ENCODE measurements around the gene C1orf94. TPM values are rescaled to one million over a fixed set of nuclear protein-coding genes. Genes with fewer than 3 reads are reported as not detected.
"Not testable (repeated sequence)": the region's sequence is repeated elsewhere in the genome, so short reads cannot be mapped to it uniquely, and the experiment has no call there.

The C1orf94 gene
- total RNA-seq, 1 donor from 2014 or later = 0.37 TPM

GRCh38 chr1:34175744-34176143 lies 963 bp upstream of the C1orf94 start:
- H3K27me3 Mint-ChIP-seq (ENCODE audit: insufficient read depth, low read depth) = peaks cover 2% of the 10 kb centered on the region
- Histone ChIP-seq H3K4me2 (no peak overlapping the region), H3K27me3 (peaks cover 31% of the 10 kb centered on the region), H3K4me3 (no peak overlapping the region), H3K9me3 (ENCODE audit: low read depth) (no peaks in the 10 kb centered on the region), H3F3A (ENCODE audit: low read depth) (no peaks in the 10 kb centered on the region), H3K27ac (no peak overlapping the region), H3K79me2 (ENCODE audit: low read depth) (no peaks in the 10 kb centered on the region), H4K20me1 (ENCODE audit: low read depth) (peaks cover 4% of the 10 kb centered on the region), H3K4me1 (no peaks in the 10 kb centered on the region), H3K36me3 (no peaks in the 10 kb centered on the region), H3K9ac (no peak overlapping the region), H2AFZ (replicated peaks) (no peak overlapping the region)
- H3K4me3 Mint-ChIP-seq = no peak overlapping the region
- no peak overlapping the region for H3K27ac Mint-ChIP-seq
- DNase-seq (ENCODE audit: low spot score) = no peak
- no peaks in the 10 kb centered on the region for H3K9me3 Mint-ChIP-seq
- H3K36me3 Mint-ChIP-seq = no peaks in the 10 kb centered on the region
- TF ChIP-seq EZH2 (IDR thresholded peaks at IDR 0.05) = no peak
- no peak for TF ChIP-seq EZH2phosphoT487 (IDR thresholded peaks at IDR 0.05)
- TF ChIP-seq, protein P1, sequence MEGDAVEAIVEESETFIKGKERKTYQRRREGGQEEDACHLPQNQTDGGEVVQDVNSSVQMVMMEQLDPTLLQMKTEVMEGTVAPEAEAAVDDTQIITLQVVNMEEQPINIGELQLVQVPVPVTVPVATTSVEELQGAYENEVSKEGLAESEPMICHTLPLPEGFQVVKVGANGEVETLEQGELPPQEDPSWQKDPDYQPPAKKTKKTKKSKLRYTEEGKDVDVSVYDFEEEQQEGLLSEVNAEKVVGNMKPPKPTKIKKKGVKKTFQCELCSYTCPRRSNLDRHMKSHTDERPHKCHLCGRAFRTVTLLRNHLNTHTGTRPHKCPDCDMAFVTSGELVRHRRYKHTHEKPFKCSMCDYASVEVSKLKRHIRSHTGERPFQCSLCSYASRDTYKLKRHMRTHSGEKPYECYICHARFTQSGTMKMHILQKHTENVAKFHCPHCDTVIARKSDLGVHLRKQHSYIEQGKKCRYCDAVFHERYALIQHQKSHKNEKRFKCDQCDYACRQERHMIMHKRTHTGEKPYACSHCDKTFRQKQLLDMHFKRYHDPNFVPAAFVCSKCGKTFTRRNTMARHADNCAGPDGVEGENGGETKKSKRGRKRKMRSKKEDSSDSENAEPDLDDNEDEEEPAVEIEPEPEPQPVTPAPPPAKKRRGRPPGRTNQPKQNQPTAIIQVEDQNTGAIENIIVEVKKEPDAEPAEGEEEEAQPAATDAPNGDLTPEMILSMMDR (IDR thresholded peaks at IDR 0.05) = no peak
- H3K4me1 Mint-ChIP-seq = no peaks in the 10 kb centered on the region

DNA sequence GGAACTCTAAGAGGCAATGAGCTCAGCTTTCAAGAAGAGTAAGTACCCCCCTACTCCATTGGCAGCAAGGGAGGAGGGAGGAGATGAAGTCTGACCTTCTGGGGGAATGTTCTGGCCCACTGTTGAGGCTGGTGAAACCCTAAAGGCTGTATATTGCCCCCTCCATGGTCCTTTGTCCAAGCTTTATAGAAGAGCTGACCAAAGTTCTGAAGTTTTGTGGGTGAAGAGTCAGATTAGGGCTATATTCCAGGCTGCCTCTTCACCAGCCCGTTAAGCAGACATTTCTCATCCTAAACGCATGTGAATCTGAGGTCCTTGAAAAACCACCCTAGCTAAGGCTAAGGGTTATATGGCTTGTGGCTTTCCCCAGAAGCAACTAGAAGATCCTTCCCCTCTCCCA lies 1.4 kb downstream of the C1orf94 start:
- Histone ChIP-seq H3K4me2 (no peak overlapping the region), H2AFZ (replicated peaks) (no peak overlapping the region), H3K79me2 (ENCODE audit: low read depth) (no peaks in the 10 kb centered on the region), H3K27ac (no peak overlapping the region), H4K20me1 (ENCODE audit: low read depth) (peaks cover 4% of the 10 kb centered on the region), H3K9me3 (ENCODE audit: low read depth) (no peaks in the 10 kb centered on the region), H3F3A (ENCODE audit: low read depth) (no peaks in the 10 kb centered on the region), H3K4me1 (no peaks in the 10 kb centered on the region), H3K4me3 (no peak overlapping the region), H3K27me3 (peaks cover 31% of the 10 kb centered on the region), H3K9ac (no peak overlapping the region), H3K36me3 (no peaks in the 10 kb centered on the region)
- peaks cover 6% of the 10 kb centered on the region for H3K27me3 Mint-ChIP-seq (ENCODE audit: insufficient read depth, low read depth)
- no peaks in the 10 kb centered on the region for H3K9me3 Mint-ChIP-seq
- no peak overlapping the region for H3K4me3 Mint-ChIP-seq
- no peaks in the 10 kb centered on the region for H3K36me3 Mint-ChIP-seq
- DNase-seq (ENCODE audit: low spot score) = peak; percentile 13
- H3K27ac Mint-ChIP-seq = no peak overlapping the region
- H3K4me1 Mint-ChIP-seq = no peaks in the 10 kb centered on the region
- TF ChIP-seq EZH2phosphoT487 (IDR thresholded peaks at IDR 0.05) (no peak), EZH2 (IDR thresholded peaks at IDR 0.05) (no peak)
- TF ChIP-seq, protein P1 (IDR thresholded peaks at IDR 0.05) = no peak

DNA sequence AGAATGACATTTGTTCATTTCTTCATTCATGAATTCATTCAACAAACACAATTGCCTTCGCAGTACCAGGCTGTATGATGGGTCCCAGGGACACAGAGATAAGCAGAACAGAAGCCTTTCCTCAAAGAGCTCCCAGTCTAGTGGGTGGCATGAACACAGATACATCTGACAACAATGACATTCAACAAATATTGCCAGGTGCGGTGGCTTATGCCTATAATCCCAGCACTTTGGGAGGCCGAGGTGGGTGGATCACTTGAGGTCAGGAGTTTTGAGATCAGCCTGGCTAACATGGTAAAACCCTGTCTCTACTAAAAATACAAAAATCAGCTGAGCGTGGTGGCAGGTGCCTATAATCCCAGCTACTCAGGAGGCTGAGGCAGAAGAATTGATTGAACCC lies 6.7 kb downstream of the C1orf94 start:
- not testable (repeated sequence) for H3K27ac ChIP-seq; H3K4me3 Mint-ChIP-seq; H3K4me2 ChIP-seq; H3K36me3 ChIP-seq; H3K27ac Mint-ChIP-seq; H3K9ac ChIP-seq; H3K9me3 ChIP-seq (ENCODE audit: low read depth); H3K4me3 ChIP-seq; H3K4me1 Mint-ChIP-seq; H4K20me1 ChIP-seq (ENCODE audit: low read depth); H3K79me2 ChIP-seq (ENCODE audit: low read depth); H3F3A ChIP-seq (ENCODE audit: low read depth); DNase-seq (ENCODE audit: low spot score); H3K27me3 Mint-ChIP-seq (ENCODE audit: insufficient read depth, low read depth); H3K36me3 Mint-ChIP-seq; H2AFZ ChIP-seq (replicated peaks); H3K9me3 Mint-ChIP-seq; H3K27me3 ChIP-seq; H3K4me1 ChIP-seq

DNA sequence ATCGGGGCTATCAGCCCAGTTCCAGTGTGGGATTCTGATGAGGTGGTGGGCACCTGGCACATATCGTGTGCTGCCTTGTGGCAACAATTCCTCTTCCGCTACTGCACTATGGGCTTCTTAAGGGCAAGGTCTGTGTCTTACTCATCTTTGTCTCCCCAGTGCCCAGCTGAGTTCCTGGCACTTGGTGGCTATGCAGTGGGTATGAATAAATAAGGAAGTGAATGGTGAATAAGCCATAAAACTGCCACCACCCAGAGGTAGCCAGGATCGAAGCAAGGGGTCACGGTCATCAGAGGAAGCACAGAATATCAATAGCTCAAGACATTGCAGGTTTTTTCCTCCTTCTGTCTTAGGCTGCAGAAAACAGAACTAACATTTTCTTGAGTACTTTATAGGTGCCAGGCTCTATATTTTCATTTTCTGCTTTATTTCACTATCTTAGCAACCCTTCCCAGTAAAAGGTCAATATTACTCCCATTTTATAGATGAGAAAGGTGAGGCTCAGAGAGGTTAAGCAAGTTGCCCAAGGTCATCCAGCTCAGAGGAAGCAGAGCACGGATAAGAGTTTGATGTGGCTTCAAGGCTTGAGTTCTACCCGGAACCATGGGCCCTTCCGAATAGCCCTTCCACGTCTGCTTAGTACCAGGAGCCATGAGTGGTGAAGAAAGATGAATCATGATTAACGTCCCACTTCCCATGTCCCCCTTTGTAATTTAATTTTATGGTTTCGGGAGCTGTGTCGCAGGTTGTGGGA lies 10.2 kb downstream of the C1orf94 start:
- peaks cover 12% of the 10 kb centered on the region for H3K27me3 Mint-ChIP-seq (ENCODE audit: insufficient read depth, low read depth)
- H3K36me3 Mint-ChIP-seq = no peaks in the 10 kb centered on the region
- Histone ChIP-seq H3K4me1 (peaks cover 11% of the 10 kb centered on the region), H3K4me2 (no peak overlapping the region), H2AFZ (replicated peaks) (no peak overlapping the region), H3K79me2 (ENCODE audit: low read depth) (no peaks in the 10 kb centered on the region), H3K27me3 (no peaks in the 10 kb centered on the region), H3K9ac (no peak overlapping the region), H3K9me3 (ENCODE audit: low read depth) (no peaks in the 10 kb centered on the region), H3K36me3 (no peaks in the 10 kb centered on the region), H3K4me3 (no peak overlapping the region), H3K27ac (no peak overlapping the region), H3F3A (ENCODE audit: low read depth) (peaks cover 11% of the 10 kb centered on the region), H4K20me1 (ENCODE audit: low read depth) (no peaks in the 10 kb centered on the region)
- H3K4me3 Mint-ChIP-seq = no peak overlapping the region
- H3K4me1 Mint-ChIP-seq = peaks cover 2% of the 10 kb centered on the region
- DNase-seq (ENCODE audit: low spot score) = no peak
- no peak overlapping the region for H3K27ac Mint-ChIP-seq
- TF ChIP-seq EZH2phosphoT487 (IDR thresholded peaks at IDR 0.05) (no peak), EZH2 (IDR thresholded peaks at IDR 0.05) (no peak)
- TF ChIP-seq, protein P1 (IDR thresholded peaks at IDR 0.05) = no peak
- H3K9me3 Mint-ChIP-seq = peaks cover 2% of the 10 kb centered on the region
